GM12878 (cell line): ENCODE results near the gene CNST. TPM values are rescaled to one million over a fixed set of nuclear protein-coding genes. Genes with fewer than 3 reads are reported as not detected.

Experiments
- ATAC-seq: fragments of 200-7000 bp; cut with Tn5 transposase; 3 replicates; pipeline ENCODE4 v1.9.1; 2020; ENCODE audit warnings: mild to moderate bottlenecking, moderate library complexity
- BruUV-seq: library from RNA; stranded (reverse); fragments of 400-500 nt; replicated peaks from 2 replicates; lab custom pipeline; 2021; lab: Mats Ljungman, UMichigan
- CTCF ChIA-PET: fragments of 300-600 bp; sonication (Branson Sonifier 250); formaldehyde crosslinking; extraction: SDS; loops from one replicate; lab custom pipeline; 2021; ENCODE audit warnings: inconsistent platforms; lab: Yijun Ruan, JAX
- POLR2A ChIA-PET: fragments of 350-600 bp; formaldehyde crosslinking; extraction: SDS; loops from one replicate; lab custom pipeline; 2021; ENCODE audit warnings: inconsistent platforms; lab: Charles Lee
- RAD21 ChIA-PET: fragments of 300-600 bp; sonication (Branson Sonifier 250); formaldehyde crosslinking; loops from one replicate; lab custom pipeline; 2023; ENCODE audit warnings: antibody characterized with exemption; ENCODE audit not compliant: unreplicated experiment; lab: Charles Lee
- SMC1A ChIA-PET: fragments of 300-600 bp; sonication (Branson Sonifier 250); formaldehyde crosslinking; loops from one replicate; lab custom pipeline; 2023; ENCODE audit not compliant: unreplicated experiment, uncharacterized antibody; lab: Charles Lee
- DNase-seq: peaks from one replicate; pipeline ENCODE4 v3.0.0-alpha.2; 2011; ENCODE audit warnings: low read depth, low spot score
- FAIRE-seq: peaks from 3 replicates; lab custom pipeline; 2011; peaks lifted over from hg19 to GRCh38; lab: Jason Lieb, UNC
- H2AFZ ChIP-seq: 2 replicates; pipeline ENCODE4 v1.6.0; 2011; ENCODE audit warnings: low read depth, low read length, control low read depth; ENCODE audit not compliant: control insufficient read depth
- H3K27ac ChIP-seq: 2 replicates; pipeline ENCODE4 v1.5.1; 2011; ENCODE audit warnings: control low read depth; ENCODE audit not compliant: control insufficient read depth, insufficient read depth
- H3K27me3 ChIP-seq, 2 experiments: replicated peaks in 1 of 2; 2 replicates each; pipeline versions ENCODE4 v1.6.0 to v1.6.1; 2011; ENCODE audit warnings: low read length in 1 of 2; ENCODE audit not compliant: control insufficient read depth in 2 of 2, insufficient read depth in 2 of 2
- H3K36me3 ChIP-seq, 2 experiments: 2 replicates each; pipeline ENCODE4 v1.5.1; 2011; ENCODE audit warnings: low read length in 1 of 2; ENCODE audit not compliant: control insufficient read depth in 2 of 2, insufficient read depth in 2 of 2
- H3K4me1 ChIP-seq: 2 replicates; pipeline ENCODE4 v1.6.1; 2011; ENCODE audit warnings: mild to moderate bottlenecking, low read length, moderate library complexity, mixed read lengths; ENCODE audit not compliant: control insufficient read depth, insufficient read depth
- H3K4me2 ChIP-seq: 2 replicates; pipeline ENCODE4 v1.6.0; 2011; ENCODE audit warnings: control low read depth; ENCODE audit not compliant: control insufficient read depth, insufficient read depth
- H3K4me3 ChIP-seq: fragments of 200-600 bp; sonication (generic); 2 replicates; pipeline ENCODE4 v1.5.1; 2016
- H3K79me2 ChIP-seq: 2 replicates; pipeline ENCODE4 v1.6.0; 2011; ENCODE audit warnings: low read length; ENCODE audit not compliant: control insufficient read depth, insufficient read depth
- H3K9ac ChIP-seq: 2 replicates; pipeline ENCODE4 v1.8.0; 2011; ENCODE audit warnings: low read length, control low read depth, mixed read lengths; ENCODE audit not compliant: control insufficient read depth, insufficient read depth
- H3K9me3 ChIP-seq: replicated peaks from 3 replicates; pipeline ENCODE4 v1.5.1; 2011; ENCODE audit warnings: mild to moderate bottlenecking, low read length; ENCODE audit not compliant: control insufficient read depth, insufficient read depth
- H4K20me1 ChIP-seq: 2 replicates; pipeline ENCODE4 v1.6.0; 2011; ENCODE audit not compliant: control insufficient read depth, insufficient read depth
- BCL11A ChIP-seq: IDR thresholded peaks from 2 replicates; pipeline ENCODE4 v1.6.1; 2011; ENCODE audit warnings: low read depth, low read length
- CHD4 ChIP-seq: fragments of 200-600 bp; sonication (generic); IDR thresholded peaks from 2 replicates; pipeline ENCODE4 v1.6.1; 2016; ENCODE audit warnings: mild to moderate bottlenecking
- CREB1 ChIP-seq: IDR thresholded peaks from 2 replicates; pipeline ENCODE4 v1.6.1; 2012; ENCODE audit warnings: low read depth, mild to moderate bottlenecking, inconsistent platforms
- CREM ChIP-seq: IDR thresholded peaks from 2 replicates; pipeline ENCODE4 v1.6.1; 2014; ENCODE audit warnings: antibody characterized with exemption, low read depth
- DPF2 ChIP-seq: fragments of 450-650 bp; IDR thresholded peaks from 2 replicates; pipeline ENCODE4 v1.6.1; 2017; ENCODE audit warnings: mild to moderate bottlenecking
- E2F4 ChIP-seq: IDR thresholded peaks from 2 replicates; pipeline ENCODE4 v1.6.1; 2012; ENCODE audit warnings: low read depth, low read length, improper control_type of control experiment
- E4F1 ChIP-seq: fragments of 450-650 bp; IDR thresholded peaks from 2 replicates; pipeline ENCODE4 v1.6.1; 2018; ENCODE audit warnings: borderline replicate concordance, mild to moderate bottlenecking; ENCODE audit not compliant: partially characterized antibody
- EGR1 ChIP-seq, 2 experiments: IDR thresholded peaks; 1 replicate in 1 of 2; 2 replicates in 1 of 2; pipeline ENCODE4 v1.6.1; 2011 to 2012; ENCODE audit warnings: low read depth in 2 of 2, low read length in 2 of 2, borderline replicate concordance in 1 of 2, mild to moderate bottlenecking in 1 of 2, moderate library complexity in 1 of 2
- ETV6 ChIP-seq, 2 experiments: fragments of 450-650 bp in 1 of 2; IDR thresholded peaks in 1 of 2; conservative IDR thresholded peaks in 1 of 2; 2 replicates each; pipeline ENCODE4 v1.6.1; 2014; ENCODE audit warnings: antibody characterized with exemption in 1 of 2, borderline replicate concordance in 1 of 2, low read depth in 1 of 2, mild to moderate bottlenecking in 1 of 2, moderate library complexity in 1 of 2
- HDGF ChIP-seq: fragments of 450-650 bp; IDR thresholded peaks from 2 replicates; pipeline ENCODE4 v1.6.1; 2016; ENCODE audit warnings: antibody characterized with exemption
- IKZF1 ChIP-seq: fragments of 450-650 bp; conservative IDR thresholded peaks from 2 replicates; pipeline ENCODE4 v1.6.1; 2017; ENCODE audit warnings: antibody characterized with exemption, mild to moderate bottlenecking
- MEF2A ChIP-seq: IDR thresholded peaks from 2 replicates; pipeline ENCODE4 v1.6.1; 2011; ENCODE audit warnings: low read depth, mild to moderate bottlenecking, low read length, moderate library complexity; ENCODE audit not compliant: insufficient read depth
- NFYB ChIP-seq: IDR thresholded peaks from 2 replicates; pipeline ENCODE4 v1.6.1; 2011; ENCODE audit warnings: low read depth, mild to moderate bottlenecking, low read length, improper control_type of control experiment, moderate library complexity; ENCODE audit not compliant: insufficient read depth
- RFX5 ChIP-seq: IDR thresholded peaks from 2 replicates; pipeline ENCODE4 v1.6.1; 2011; ENCODE audit warnings: low read depth, low read length, improper control_type of control experiment
- SRF ChIP-seq, 2 experiments: IDR thresholded peaks; 2 replicates each; pipeline ENCODE4 v1.6.1; 2011; ENCODE audit warnings: low read depth in 2 of 2, low read length in 2 of 2, mild to moderate bottlenecking in 1 of 2, moderate library complexity in 1 of 2
- STAT3 ChIP-seq: IDR thresholded peaks from 2 replicates; pipeline ENCODE4 v1.6.1; 2011; ENCODE audit warnings: low read depth, low read length, improper control_type of control experiment
- TCF12 ChIP-seq: IDR thresholded peaks from 2 replicates; pipeline ENCODE4 v1.6.1; 2011; ENCODE audit warnings: low read depth, mild to moderate bottlenecking, low read length
- TCF3 ChIP-seq: IDR thresholded peaks from 2 replicates; pipeline ENCODE4 v1.6.1; 2012; ENCODE audit warnings: low read depth, mild to moderate bottlenecking, low read length, borderline replicate concordance; ENCODE audit not compliant: insufficient read depth
- ZNF384 ChIP-seq: IDR thresholded peaks from 2 replicates; pipeline ENCODE4 v1.6.1; 2012; ENCODE audit warnings: low read depth, mild to moderate bottlenecking, low read length, improper control_type of control experiment, borderline replicate concordance
- WGBS: methylation state at CpG from one replicate; pipeline ENCODE4 v1.1.6; 2016; ENCODE audit warnings: low lambda C conversion rate; ENCODE audit not compliant: insufficient replicate concordance, insufficient coverage; ENCODE audit errors: missing lambda C conversion rate; 5-methylcytosine and 5-hydroxymethylcytosine counted together
- in situ Hi-C: fragments of 300-500 bp; cut with MboI; formaldehyde crosslinking; loops from 9 replicates; pipeline ENCODE4 v1.14.3; 2018; ENCODE audit warnings: mixed read lengths
- intact Hi-C: fragments of 100-400 bp; cut with micrococcal nuclease; formaldehyde crosslinking; loops from one replicate; pipeline ENCODE4 v1.14.2; 2022; ENCODE audit not compliant: unreplicated experiment
- polyA plus RNA-seq, 11 experiments: library from polyadenylated mRNA; depleted of rRNA in 4 of 11; unstranded in 6 of 11; stranded (reverse) in 5 of 11; fragments of >200 nt; fragmentation: Nextera tagmentation in 4 of 11; fragmentation: Illumina TruSeq in 1 of 11; extraction: Ambion mirVana in 4 of 11; extraction: Trizol in 1 of 11; gene quantifications; 1 replicate in 1 of 11; 2 replicates in 10 of 11; pipeline versions ENCODE4 v1.2.1 to v1.2.3, GENCODE V29; 2011 to 2016; ENCODE audit warnings: inconsistent platforms in 2 of 11, missing spikeins in 2 of 11, low read depth in 1 of 11
- total RNA-seq, 4 experiments: library from RNA; depleted of rRNA in 3 of 4; stranded (reverse); fragments of >200 nt in 3 of 4; fragmentation: Illumina TruSeq in 1 of 4; extraction: Trizol in 1 of 4; gene quantifications; 2 replicates each; pipeline versions ENCODE4 v1.2.1 to v1.2.3, GENCODE V29; 2013 to 2021

CNST gene
- total and polyA plus RNA-seq, 10 of the 15 experiments (the other 5 are each of a cell fraction or from before 2014, with no cell fraction given), result 4.8 to 16.2 (median 12.3) TPM

- TF ChIP-seq E4F1, result no peak
- TF ChIP-seq E2F4, result no peak
- no peak for TF ChIP-seq BCL11A
- TF ChIP-seq TCF12, result no peak
- no peak for TF ChIP-seq EGR1 (IDR thresholded peaks at IDR 0.05; ENCODE audit: borderline replicate concordance in 1 of 2, low read depth in 2 of 2, low read length in 2 of 2)
- TF ChIP-seq RFX5, result no peak
- TF ChIP-seq CHD4, result no peak
These were observed 57.8 kb downstream of the CNST start (continued) for GRCh38 chr1:246624091-246624490.

- ChIA-PET RAD21 (interaction anchor here (0.6 to 1.6 kb wide), 3 partner anchors 37 to 58 kb away, joined by 3 to 5 read pairs (median 4); no protein-coding TSS in a partner anchor), CTCF (interaction anchor here (0.9 to 1.6 kb wide), 3 partner anchors 15 to 69 kb away, joined by 4 to 5 read pairs (median 5); no protein-coding TSS in a partner anchor), SMC1A (interaction anchor here (1.2 to 2.0 kb wide), 6 partner anchors 9 to 132 kb away, joined by 3 to 5 read pairs (median 4); partner anchors contain the start of gene SCCPDH), POLR2A (interaction anchor here (0.5 to 1.1 kb wide), 3 partner anchors 12 to 55 kb away, joined by 3 to 4 read pairs (median 3); no protein-coding TSS in a partner anchor)
- intact Hi-C loops, result no loop called here
- Histone ChIP-seq H3K9ac (peak overlapping the region; percentile 37; the same call in 1 of the 2 replicates), H3K36me3 (peaks cover 0 to 3% of the 10 kb centered on the region in 2 experiments; a peak in 2 of 4 replicates), H3K27ac (peak overlapping the region; percentile 71), H4K20me1 (no peaks in the 10 kb centered on the region), H3K4me2 (peak overlapping the region; percentile 44), H3K4me3 (0 out of 2 replicates have a peak overlapping the region, but pooled peaks have one; percentile 26), H3K4me1 (peaks cover 19% of the 10 kb centered on the region), H3K27me3 (no peaks in the 10 kb centered on the region), H3K9me3 (no peaks in the 10 kb centered on the region), H3K79me2 (no peaks in the 10 kb centered on the region), H2AFZ (no peak overlapping the region)
- 0% methylated on average over 2 of the region's 2 CpGs for WGBS
- DNase-seq (peak; percentile 74), ATAC-seq (peak; percentile 98), FAIRE-seq (peak; percentile 77)
- BruUV-seq, result no TSS peak
- in situ Hi-C loops, result no loop called here
- TF ChIP-seq ZNF384, result 0 out of 2 replicates have a peak, but pooled peaks have one; percentile 31
- 0 out of 2 replicates have a peak, but pooled peaks have one; percentile 29 for TF ChIP-seq CREM
- TF ChIP-seq HDGF, result no peak
- TF ChIP-seq NFYB, result 0 out of 2 replicates have a peak, but pooled peaks have one; percentile 19
- TF ChIP-seq IKZF1, result no peak
- TF ChIP-seq DPF2, result no peak
- peak in 1 of 2 experiments; percentile 86; a peak in 2 of 4 replicates for TF ChIP-seq ETV6 (conservative IDR thresholded peaks at IDR 0.05 in 1 of 2, IDR thresholded peaks at IDR 0.05 in 1 of 2; ENCODE audit: borderline replicate concordance in 1 of 2, low read depth in 1 of 2)
- TF ChIP-seq CREB1, result peak; percentile 60
- TF ChIP-seq TCF3, result 0 out of 2 replicates have a peak, but pooled peaks have one; percentile 75
- TF ChIP-seq STAT3, result 0 out of 2 replicates have a peak, but pooled peaks have one; percentile 43
- TF ChIP-seq MEF2A, result 0 out of 2 replicates have a peak, but pooled peaks have one; percentile 31
- TF ChIP-seq SRF (IDR thresholded peaks at IDR 0.05; ENCODE audit: low read depth in 2 of 2, low read length in 2 of 2), result no peak
These were observed 62.8 kb downstream of the CNST start for GRCh38 chr1:246629030-246629429.
